Measurements from ENCODE around the gene CELF6.

DNA sequence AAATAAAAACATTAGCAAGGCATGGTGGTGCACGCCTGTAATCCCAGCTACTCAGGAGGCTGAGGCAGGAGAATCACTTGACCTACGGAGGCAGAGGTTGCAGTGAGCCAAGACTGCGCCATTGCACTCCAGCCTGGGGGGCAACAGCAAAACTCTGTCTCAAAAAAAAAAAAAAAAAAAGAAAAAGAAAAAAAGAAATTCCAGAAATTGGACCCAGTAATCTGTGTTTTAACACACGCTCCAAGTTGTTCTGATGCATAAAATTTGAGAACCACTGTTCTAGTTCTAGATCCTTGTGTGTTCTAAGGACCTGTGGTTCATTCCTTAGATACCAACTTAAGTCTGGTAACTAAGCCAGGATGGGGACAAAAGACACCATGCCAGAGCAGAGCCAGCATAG, 50.2 kb downstream of the CELF6 start:
- TF ChIP-seq, protein P1, sequence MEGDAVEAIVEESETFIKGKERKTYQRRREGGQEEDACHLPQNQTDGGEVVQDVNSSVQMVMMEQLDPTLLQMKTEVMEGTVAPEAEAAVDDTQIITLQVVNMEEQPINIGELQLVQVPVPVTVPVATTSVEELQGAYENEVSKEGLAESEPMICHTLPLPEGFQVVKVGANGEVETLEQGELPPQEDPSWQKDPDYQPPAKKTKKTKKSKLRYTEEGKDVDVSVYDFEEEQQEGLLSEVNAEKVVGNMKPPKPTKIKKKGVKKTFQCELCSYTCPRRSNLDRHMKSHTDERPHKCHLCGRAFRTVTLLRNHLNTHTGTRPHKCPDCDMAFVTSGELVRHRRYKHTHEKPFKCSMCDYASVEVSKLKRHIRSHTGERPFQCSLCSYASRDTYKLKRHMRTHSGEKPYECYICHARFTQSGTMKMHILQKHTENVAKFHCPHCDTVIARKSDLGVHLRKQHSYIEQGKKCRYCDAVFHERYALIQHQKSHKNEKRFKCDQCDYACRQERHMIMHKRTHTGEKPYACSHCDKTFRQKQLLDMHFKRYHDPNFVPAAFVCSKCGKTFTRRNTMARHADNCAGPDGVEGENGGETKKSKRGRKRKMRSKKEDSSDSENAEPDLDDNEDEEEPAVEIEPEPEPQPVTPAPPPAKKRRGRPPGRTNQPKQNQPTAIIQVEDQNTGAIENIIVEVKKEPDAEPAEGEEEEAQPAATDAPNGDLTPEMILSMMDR (IDR thresholded peaks at IDR 0.05) = no peak
- TF ChIP-seq POLR2A (IDR thresholded peaks at IDR 0.05; ENCODE audit: low read depth) = no peak
- TF ChIP-seq EP300 (IDR thresholded peaks at IDR 0.05) = no peak
- no peak for TF ChIP-seq POLR2AphosphoS5 (IDR thresholded peaks at IDR 0.05)
